Activated B cell treated with CpG ODN at 0.5 μM for 24 hours (primary cell): ENCODE results near the gene SFRP2. TPM values are rescaled to one million over a fixed set of nuclear protein-coding genes. Genes with fewer than 3 reads are reported as not detected.

Source experiments
- ATAC-seq: fragments of 200-7000 bp; cut with Tn5 transposase; one replicate; pipeline ENCODE4 v1.10.0; 2021; ENCODE audit warnings: low read depth, mild to moderate bottlenecking, moderate library complexity
- CTCF ChIA-PET: fragments of 350-600 bp; sonication (Branson Sonifier 250); formaldehyde crosslinking; loops from one replicate; lab custom pipeline; 2021; ENCODE audit warnings: antibody characterized with exemption; lab: Charles Lee
- POLR2A ChIA-PET: fragments of 350-600 bp; sonication (Branson Sonifier 250); formaldehyde crosslinking; loops from one replicate; lab custom pipeline; 2021; ENCODE audit warnings: antibody characterized with exemption; lab: Charles Lee
- DNase-seq: peaks from one replicate; pipeline ENCODE4 v3.0.0; 2022
- H3K27ac Mint-ChIP-seq: one replicate; pipeline ENCODE4 v1.8.0; 2020; ENCODE audit warnings: mixed read lengths
- H3K27me3 Mint-ChIP-seq: one replicate; pipeline ENCODE4 v1.8.0; 2021; ENCODE audit warnings: mixed read lengths
- H3K36me3 Mint-ChIP-seq: one replicate; pipeline ENCODE4 v1.8.0; 2021; ENCODE audit warnings: low read depth, mixed read lengths
- H3K4me1 Mint-ChIP-seq: one replicate; pipeline ENCODE4 v1.8.0; 2021; ENCODE audit warnings: mixed read lengths
- H3K4me3 Mint-ChIP-seq: one replicate; pipeline ENCODE4 v1.8.0; 2020; ENCODE audit warnings: mild to moderate bottlenecking, mixed read lengths
- H3K9me3 Mint-ChIP-seq: one replicate; pipeline ENCODE4 v1.8.0; 2020; ENCODE audit warnings: mixed read lengths
- CTCF ChIP-seq: fragments of 200-600 bp; IDR thresholded peaks from one replicate; pipeline ENCODE4 v1.8.0; 2022; ENCODE audit warnings: antibody characterized with exemption, mild to moderate bottlenecking
- intact Hi-C: fragments of 100-400 bp; cut with micrococcal nuclease; formaldehyde crosslinking; loops from one replicate; pipeline ENCODE4 v1.15.1; 2024
- total RNA-seq: library from RNA; stranded (reverse); gene quantifications from 2 replicates; pipeline ENCODE4 v1.2.3, GENCODE V29; 2022

The SFRP2 gene
- not detected in 2 replicates for total RNA-seq

- H3K36me3 Mint-ChIP-seq, result no peaks in the 10 kb centered on the region
- CTCF ChIA-PET, result no interaction called here
- intact Hi-C loops, result no loop called here
- POLR2A ChIA-PET, result no interaction called here
- DNase-seq, result no peak
- no peaks in the 10 kb centered on the region for H3K9me3 Mint-ChIP-seq
- peaks cover 75% of the 10 kb centered on the region for H3K27me3 Mint-ChIP-seq
- no peak for ATAC-seq
- H3K4me3 Mint-ChIP-seq, result peak within 1 kb of the TSS; percentile 66
- TF ChIP-seq CTCF, result no peak
- peaks cover 48% of the 10 kb centered on the region for H3K4me1 Mint-ChIP-seq
- H3K27ac Mint-ChIP-seq, result no peak within 1 kb of the TSS
These were observed at the start of gene SFRP2 for GRCh38 chr4:153788413-153789276. Gene SFRP2, minus strand, starts transcription at chr4:153789083. Its CDS starts 248 bp downstream, at chr4:153788835.

- ChIA-PET CTCF (no interaction called here), POLR2A (no interaction called here)
- H3K4me1 Mint-ChIP-seq, result no peaks in the 10 kb centered on the region
- DNase-seq (no peak), ATAC-seq (no peak)
- H3K9me3 Mint-ChIP-seq, result no peaks in the 10 kb centered on the region
- intact Hi-C loops, result no loop called here
- no peaks in the 10 kb centered on the region for H3K27me3 Mint-ChIP-seq
- TF ChIP-seq CTCF, result no peak
- H3K4me3 Mint-ChIP-seq, result no peak overlapping the region
- no peaks in the 10 kb centered on the region for H3K36me3 Mint-ChIP-seq
- H3K27ac Mint-ChIP-seq, result no peak overlapping the region
These were observed 49.7 kb upstream of the SFRP2 start for GRCh38 chr4:153838564-153838963.

GRCh38 chr4:153834901-153835300, 46.0 kb upstream of the SFRP2 start:
- intact Hi-C loops, result no loop called here
- H3K4me1 Mint-ChIP-seq, result no peaks in the 10 kb centered on the region
- no peak for TF ChIP-seq CTCF
- no peaks in the 10 kb centered on the region for H3K9me3 Mint-ChIP-seq
- no peak overlapping the region for H3K4me3 Mint-ChIP-seq
- ChIA-PET POLR2A (no interaction called here), CTCF (no interaction called here)
- no peak overlapping the region for H3K27ac Mint-ChIP-seq
- H3K27me3 Mint-ChIP-seq, result peaks cover 3% of the 10 kb centered on the region
- ATAC-seq (no peak), DNase-seq (no peak)
- no peaks in the 10 kb centered on the region for H3K36me3 Mint-ChIP-seq

- DNase-seq (no peak), ATAC-seq (no peak)
- intact Hi-C loops, result no loop called here
- POLR2A ChIA-PET, result no interaction called here
- Mint-ChIP-seq H3K4me1 (no peaks in the 10 kb centered on the region), H3K27ac (no peak overlapping the region), H3K4me3 (no peak overlapping the region), H3K9me3 (no peaks in the 10 kb centered on the region), H3K27me3 (peaks cover 9% of the 10 kb centered on the region), H3K36me3 (no peaks in the 10 kb centered on the region)
- CTCF ChIA-PET, result no interaction called here
- no peak for TF ChIP-seq CTCF
These were observed 43.9 kb upstream of the SFRP2 start for GRCh38 chr4:153832720-153833287.

- intact Hi-C loops, result no loop called here
- no peaks in the 10 kb centered on the region for H3K9me3 Mint-ChIP-seq
- H3K27ac Mint-ChIP-seq, result no peak overlapping the region
- ATAC-seq (no peak), DNase-seq (no peak)
- no peak for TF ChIP-seq CTCF
- no peaks in the 10 kb centered on the region for H3K4me1 Mint-ChIP-seq
- ChIA-PET CTCF (no interaction called here), POLR2A (no interaction called here)
- peaks cover 12% of the 10 kb centered on the region for H3K27me3 Mint-ChIP-seq
- no peaks in the 10 kb centered on the region for H3K36me3 Mint-ChIP-seq
- H3K4me3 Mint-ChIP-seq, result no peak overlapping the region
These were observed 43.2 kb upstream of the SFRP2 start for GRCh38 chr4:153832054-153832453.
